SK-N-SH treated with all-trans-retinoic acid at 6 μM for 48 hours (cell line): ENCODE measurements around the gene GRIK3.

Experiments used
- ATAC-seq: fragments of 200-7000 bp; cut with Tn5 transposase; 3 replicates; pipeline ENCODE4 v1.9.1; 2020; ENCODE audit warnings: mild to moderate bottlenecking, moderate library complexity
- ARNTL ChIP-seq: fragments of 450-650 bp; formaldehyde crosslinking; IDR thresholded peaks from 2 replicates; pipeline ENCODE4 v1.5.0; 2020; ENCODE audit warnings: low read depth, mild to moderate bottlenecking, moderate library complexity, borderline replicate concordance
- BACH2 ChIP-seq: fragments of 250-450 bp; sonication (Bioruptor Pico); IDR thresholded peaks from 2 replicates; pipeline ENCODE4 v1.9.0; 2021; ENCODE audit warnings: mild to moderate bottlenecking, borderline replicate concordance
- CREB5 ChIP-seq: fragments of 250-450 bp; sonication (Bioruptor Pico); IDR thresholded peaks from 2 replicates; pipeline ENCODE4 v1.5.1; 2020; ENCODE audit warnings: low read depth, mild to moderate bottlenecking, moderate library complexity
- CSDC2 ChIP-seq: fragments of 250-450 bp; sonication (Bioruptor Pico); IDR thresholded peaks from 2 replicates; pipeline ENCODE4 v1.5.0; 2020; ENCODE audit warnings: mild to moderate bottlenecking, moderate library complexity
- CSRNP3 ChIP-seq: fragments of 250-450 bp; sonication (Bioruptor Pico); IDR thresholded peaks from 2 replicates; pipeline ENCODE4 v1.5.1; 2021; ENCODE audit warnings: mild to moderate bottlenecking, moderate library complexity
- ISL1 ChIP-seq: fragments of 250-450 bp; sonication (Bioruptor Pico); IDR thresholded peaks from 2 replicates; pipeline ENCODE4 v2.1.2; 2022; ENCODE audit warnings: mild to moderate bottlenecking, moderate library complexity
- OSR1 ChIP-seq: fragments of 250-450 bp; sonication (Bioruptor Pico); IDR thresholded peaks from 2 replicates; pipeline ENCODE4 v1.8.0; 2022; ENCODE audit warnings: moderate library complexity, mild to moderate bottlenecking, inconsistent platforms
- PATZ1 ChIP-seq: fragments of 250-450 bp; sonication (Bioruptor Pico); IDR thresholded peaks from 2 replicates; pipeline ENCODE4 v1.8.0; 2020; ENCODE audit warnings: mild to moderate bottlenecking, moderate library complexity, borderline replicate concordance
- POU6F1 ChIP-seq: fragments of 250-450 bp; sonication (Bioruptor Pico); IDR thresholded peaks from 2 replicates; pipeline ENCODE4 v1.8.0; 2021; ENCODE audit warnings: low read depth, mild to moderate bottlenecking, moderate library complexity, borderline replicate concordance
- PPARA ChIP-seq: fragments of 250-450 bp; sonication (Bioruptor Pico); IDR thresholded peaks from 2 replicates; pipeline ENCODE4 v1.5.0; 2020; ENCODE audit warnings: mild to moderate bottlenecking, borderline replicate concordance
- RARB ChIP-seq: fragments of 250-450 bp; sonication (Bioruptor Pico); IDR thresholded peaks from 2 replicates; pipeline ENCODE4 v1.8.0; 2021; ENCODE audit warnings: mild to moderate bottlenecking, moderate library complexity
- TCF4 ChIP-seq: fragments of 250-450 bp; sonication (Bioruptor Pico); IDR thresholded peaks from 2 replicates; pipeline ENCODE4 v1.8.0; 2021; ENCODE audit warnings: mild to moderate bottlenecking, moderate library complexity, borderline replicate concordance
- TOX ChIP-seq: fragments of 250-450 bp; sonication (Bioruptor Pico); IDR thresholded peaks from 2 replicates; pipeline ENCODE4 v1.8.0; 2021; ENCODE audit warnings: mild to moderate bottlenecking, moderate library complexity, borderline replicate concordance
- TSHZ2 ChIP-seq: fragments of 250-450 bp; sonication (Bioruptor Pico); IDR thresholded peaks from 2 replicates; pipeline ENCODE4 v1.5.0; 2020; ENCODE audit warnings: mild to moderate bottlenecking, moderate library complexity
- ZC3H10 ChIP-seq: fragments of 250-450 bp; sonication (Bioruptor Pico); IDR thresholded peaks from 2 replicates; pipeline ENCODE4 v1.5.1; 2021; ENCODE audit warnings: mild to moderate bottlenecking, moderate library complexity
- ZFP3 ChIP-seq: fragments of 250-450 bp; sonication (Bioruptor Pico); IDR thresholded peaks from 2 replicates; pipeline ENCODE4 v1.5.0; 2020; ENCODE audit warnings: mild to moderate bottlenecking, moderate library complexity
- ZFP30 ChIP-seq: fragments of 450-650 bp; formaldehyde crosslinking; IDR thresholded peaks from 2 replicates; pipeline ENCODE4 v1.5.0; 2022; ENCODE audit warnings: mild to moderate bottlenecking, moderate library complexity
- ZNF565 ChIP-seq: fragments of 450-650 bp; formaldehyde crosslinking; conservative IDR thresholded peaks from 2 replicates; pipeline ENCODE4 v1.5.0; 2020; ENCODE audit warnings: low read depth, mild to moderate bottlenecking, moderate library complexity
- ZNF70 ChIP-seq: fragments of 450-650 bp; formaldehyde crosslinking; IDR thresholded peaks from 2 replicates; pipeline ENCODE4 v1.5.0; 2020; ENCODE audit warnings: mild to moderate bottlenecking, moderate library complexity
- ZNF8 ChIP-seq: fragments of 450-650 bp; formaldehyde crosslinking; IDR thresholded peaks from 2 replicates; pipeline ENCODE4 v1.5.0; 2020; ENCODE audit warnings: mild to moderate bottlenecking, moderate library complexity

GRIK3 gene

GRCh38 chr1:36782785-36783184, 251.5 kb downstream of the GRIK3 start:
- TF ChIP-seq TCF4 (CRISPR knock-in tag), result no peak
- TF ChIP-seq, all 23 proteins: peak for 0

GRCh38 chr1:36782085-36782484, 252.2 kb downstream of the GRIK3 start:
- TF ChIP-seq ZNF70 (no peak), CSRNP3 (CRISPR knock-in tag) (no peak), PATZ1 (CRISPR knock-in tag) (no peak), CREB5 (no peak), ISL1 (CRISPR knock-in tag) (no peak), BACH2 (CRISPR knock-in tag) (no peak), ARNTL (CRISPR knock-in tag) (no peak), ZC3H10 (CRISPR knock-in tag) (no peak)
- no peak for ATAC-seq

More at GRCh38 chr1:36782785-36783184, 251.5 kb downstream of the GRIK3 start:
- no peak for ATAC-seq

- ATAC-seq, result no peak
- TF ChIP-seq ZNF565 (CRISPR knock-in tag) (no peak), PPARA (no peak), ZC3H10 (CRISPR knock-in tag) (no peak), TCF4 (CRISPR knock-in tag) (no peak), CREB5 (no peak), CSRNP3 (CRISPR knock-in tag) (no peak), POU6F1 (CRISPR knock-in tag) (no peak), ZFP30 (CRISPR knock-in tag) (no peak), ZNF8 (no peak), PATZ1 (CRISPR knock-in tag) (no peak), TOX (no peak), BACH2 (CRISPR knock-in tag) (no peak), ZFP3 (no peak), RARB (CRISPR knock-in tag) (no peak), TSHZ2 (CRISPR knock-in tag) (no peak), ISL1 (CRISPR knock-in tag) (no peak), OSR1 (CRISPR knock-in tag) (no peak), ARNTL (CRISPR knock-in tag) (no peak), CSDC2 (CRISPR knock-in tag) (no peak)
These were observed 253.2 kb downstream of the GRIK3 start for GRCh38 chr1:36781098-36781497.
